Transverse colon (tissue), 4 donors: Measurements from ENCODE around the gene CAMK1G. TPM values are rescaled to one million over a fixed set of nuclear protein-coding genes. Genes with fewer than 3 reads are reported as not detected.

ENCODE experiments used
- DNase-seq: peaks from one replicate; pipeline ENCODE4 v3.0.0-alpha.2; 2019
- H3K27ac ChIP-seq, 4 donors: fragments of 200-600 bp; sonication (generic); 2 replicates each; pipeline ENCODE4 v1.5.1; 2016 to 2018; ENCODE audit warnings: inconsistent platforms in 4 of 4
- H3K27me3 ChIP-seq: fragments of 200-600 bp; sonication (generic); 2 replicates; pipeline ENCODE4 v1.5.1; 2017; ENCODE audit warnings: inconsistent platforms
- H3K36me3 ChIP-seq, 4 donors: fragments of 200-600 bp; sonication (generic); 2 replicates each; pipeline ENCODE4 v1.5.1; 2017 to 2019; ENCODE audit warnings: inconsistent platforms in 4 of 4
- H3K4me1 ChIP-seq, 4 donors: fragments of 200-600 bp; sonication (generic); 2 replicates each; pipeline ENCODE4 v1.5.1; 2017 to 2020; ENCODE audit warnings: inconsistent platforms in 4 of 4
- H3K4me3 ChIP-seq, 4 donors: fragments of 200-600 bp; sonication (generic); 1 replicate in 1 of 4; 2 replicates in 3 of 4; pipeline versions ENCODE4 v1.5.1 to v1.6.1; 2017 to 2019; ENCODE audit warnings: inconsistent platforms in 4 of 4
- H3K9me3 ChIP-seq, 2 donors: fragments of 200-600 bp; sonication (generic); 2 replicates each; pipeline ENCODE4 v1.5.1; 2017 to 2019; ENCODE audit warnings: inconsistent platforms in 2 of 2
- EP300 ChIP-seq: sonication (generic); formaldehyde crosslinking; IDR thresholded peaks from one replicate; pipeline ENCODE4 v1.6.1; 2017; ENCODE audit warnings: antibody characterized with exemption, low read depth
- POLR2A ChIP-seq: fragments of 450-650 bp; IDR thresholded peaks from one replicate; pipeline ENCODE4 v1.6.1; 2016; ENCODE audit warnings: antibody characterized with exemption, mild to moderate bottlenecking, moderate library complexity
- POLR2AphosphoS5 ChIP-seq, 3 donors: sonication (generic); formaldehyde crosslinking; IDR thresholded peaks; one replicate each; pipeline ENCODE4 v1.6.1; 2016; ENCODE audit warnings: antibody characterized with exemption in 3 of 3
- WGBS, 2 donors: methylation state at CpG; one replicate each; pipeline ENCODE4 v1.1.5; 2018; ENCODE audit warnings: low coverage in 1 of 2; 5-methylcytosine and 5-hydroxymethylcytosine counted together
- in situ Hi-C, 4 donors: fragments of 200-750 bp; cut with MboI; loops; one replicate each; pipeline versions ENCODE4 v1.15.0 to v1.15.1; 2017; ENCODE audit warnings: low sequenced_read_pairs in 3 of 4, low pct_ligation_motif_present in 1 of 4, low pct_unique_long_range_greater_than_20kb in 1 of 4
- intact Hi-C: fragments of 100-400 bp; cut with DNase I; formaldehyde crosslinking; loops from one replicate; pipeline ENCODE4 v1.15.1; 2023; ENCODE audit warnings: low total_unique reads
- total RNA-seq, 4 donors: library from RNA; depleted of rRNA; stranded (reverse); fragments of >200 nt; gene quantifications; one replicate each; pipeline ENCODE4 v1.1.0, GENCODE V29; 2016
- TF ChIP-seq, protein P1 (sequence below), 5 experiments: fragments of 200-600 bp in 3 of 5; fragments of 450-650 bp in 2 of 5; sonication (generic) in 3 of 5; IDR thresholded peaks; 1 replicate in 2 of 5; 2 replicates in 3 of 5; pipeline ENCODE4 v1.5.1; 2016 to 2017; ENCODE audit warnings: antibody characterized with exemption in 5 of 5, inconsistent platforms in 3 of 5, mild to moderate bottlenecking in 2 of 5, moderate library complexity in 1 of 5

Gene CAMK1G
- total RNA-seq, 4 donors from 2014 or later = not detected

DNA sequence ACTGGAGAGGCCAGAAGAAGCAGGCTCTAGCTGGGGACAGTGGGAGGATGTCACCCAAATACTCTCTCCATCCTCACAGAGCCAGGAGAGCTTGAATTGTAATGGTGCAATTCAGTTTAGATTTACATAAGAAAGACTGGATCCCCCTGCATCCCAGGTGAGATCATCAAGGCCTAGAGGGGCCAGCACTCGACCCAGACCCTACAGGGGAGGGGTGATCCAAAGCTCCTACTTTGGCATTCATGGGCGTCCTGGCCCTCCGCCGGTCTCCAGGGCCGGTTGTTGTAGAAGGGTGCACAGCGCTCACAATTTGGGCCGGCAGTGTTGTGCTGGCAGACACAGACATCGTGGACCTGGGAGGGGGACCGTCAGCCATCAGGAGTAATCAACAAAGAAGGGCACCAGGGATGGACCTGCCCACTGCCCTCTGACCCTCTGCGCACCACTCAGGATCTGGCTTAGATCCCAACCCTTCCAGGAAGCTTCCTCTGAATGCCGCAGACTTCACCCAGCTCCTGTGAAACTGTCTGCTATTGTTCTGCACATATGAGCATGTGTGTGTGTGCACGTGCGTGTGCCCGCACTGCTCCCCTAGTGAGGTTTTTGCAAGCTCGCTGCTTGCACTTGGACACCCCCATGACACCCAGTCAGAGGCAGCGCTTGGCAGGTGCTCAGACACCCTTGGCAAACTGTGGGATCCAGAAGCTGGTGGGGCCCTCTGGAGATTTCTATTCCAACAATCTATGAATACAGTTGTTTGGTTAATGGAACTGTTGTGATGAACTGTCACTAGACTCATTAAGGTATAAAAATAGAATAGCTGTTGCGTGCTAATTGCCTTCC, 47.1 kb downstream of the CAMK1G start:
- in situ Hi-C loops = no loop called here

DNA sequence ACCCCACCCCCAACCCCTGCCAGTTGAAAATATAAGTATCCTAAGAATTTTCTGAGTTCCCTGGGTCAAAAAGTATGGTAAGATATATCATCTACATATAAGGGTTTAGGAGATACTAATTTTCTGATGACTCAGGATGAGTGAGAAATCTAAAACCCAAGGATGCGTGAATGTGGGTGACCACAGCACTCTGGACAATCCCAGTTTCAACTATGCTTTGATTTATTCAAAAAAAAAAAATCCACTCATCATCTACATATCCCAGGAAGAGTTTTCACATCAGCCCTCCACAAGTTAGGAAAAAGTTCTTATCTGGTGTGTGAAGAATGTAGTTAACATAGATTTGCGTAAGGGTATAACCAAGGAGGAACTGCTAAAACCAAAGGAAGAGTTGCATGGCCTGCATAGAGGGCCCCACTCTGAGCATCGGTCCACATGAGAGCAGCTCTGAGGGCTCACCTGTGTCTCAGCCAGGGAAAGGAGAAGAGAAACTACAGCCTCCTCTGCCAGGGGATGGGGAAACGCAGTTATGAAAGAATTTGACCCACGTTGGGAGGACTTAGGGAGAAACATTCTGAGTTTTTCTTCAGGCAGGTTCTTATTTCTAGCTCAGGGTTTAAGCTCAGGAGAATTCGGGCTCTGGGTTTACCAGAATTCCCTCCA, 50.0 kb downstream of the CAMK1G start:
- no peak for DNase-seq
- TF ChIP-seq POLR2A (no peak), EP300 (no peak), POLR2AphosphoS5 (IDR thresholded peaks at IDR 0.05) (no peak)
- TF ChIP-seq, protein P1, sequence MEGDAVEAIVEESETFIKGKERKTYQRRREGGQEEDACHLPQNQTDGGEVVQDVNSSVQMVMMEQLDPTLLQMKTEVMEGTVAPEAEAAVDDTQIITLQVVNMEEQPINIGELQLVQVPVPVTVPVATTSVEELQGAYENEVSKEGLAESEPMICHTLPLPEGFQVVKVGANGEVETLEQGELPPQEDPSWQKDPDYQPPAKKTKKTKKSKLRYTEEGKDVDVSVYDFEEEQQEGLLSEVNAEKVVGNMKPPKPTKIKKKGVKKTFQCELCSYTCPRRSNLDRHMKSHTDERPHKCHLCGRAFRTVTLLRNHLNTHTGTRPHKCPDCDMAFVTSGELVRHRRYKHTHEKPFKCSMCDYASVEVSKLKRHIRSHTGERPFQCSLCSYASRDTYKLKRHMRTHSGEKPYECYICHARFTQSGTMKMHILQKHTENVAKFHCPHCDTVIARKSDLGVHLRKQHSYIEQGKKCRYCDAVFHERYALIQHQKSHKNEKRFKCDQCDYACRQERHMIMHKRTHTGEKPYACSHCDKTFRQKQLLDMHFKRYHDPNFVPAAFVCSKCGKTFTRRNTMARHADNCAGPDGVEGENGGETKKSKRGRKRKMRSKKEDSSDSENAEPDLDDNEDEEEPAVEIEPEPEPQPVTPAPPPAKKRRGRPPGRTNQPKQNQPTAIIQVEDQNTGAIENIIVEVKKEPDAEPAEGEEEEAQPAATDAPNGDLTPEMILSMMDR (IDR thresholded peaks at IDR 0.05) = no peak
- Histone ChIP-seq H3K27ac (no peak overlapping the region), H3K4me1 (peaks cover 0 to 4% (median 0%) of the 10 kb centered on the region in 4 donors), H3K4me3 (no peak overlapping the region), H3K27me3 (no peaks in the 10 kb centered on the region), H3K36me3 (peaks cover 0 to 4% (median 0%) of the 10 kb centered on the region in 4 donors), H3K9me3 (no peaks in the 10 kb centered on the region)
- intact Hi-C loops (no loop called here), in situ Hi-C loops (no loop called here)
- WGBS, 2 donors = 86 to 100% methylated on average over 1 to 6 of the region's 6 CpGs

More for the DNA sequence above, 47.1 kb downstream of the CAMK1G start:
- peaks cover 0 to 4% (median 0%) of the 10 kb centered on the region in 4 donors for H3K4me1 ChIP-seq
- TF ChIP-seq EP300 (no peak), POLR2AphosphoS5 (IDR thresholded peaks at IDR 0.05) (no peak), POLR2A (no peak)
- TF ChIP-seq, protein P1 (IDR thresholded peaks at IDR 0.05) = no peak
- H3K27me3 ChIP-seq = no peaks in the 10 kb centered on the region
- intact Hi-C loops = no loop called here
- DNase-seq = no peak
- H3K27ac ChIP-seq = no peak overlapping the region
- H3K36me3 ChIP-seq = peaks cover 0 to 4% (median 0%) of the 10 kb centered on the region in 4 donors
- H3K4me3 ChIP-seq = no peak overlapping the region
- no peaks in the 10 kb centered on the region for H3K9me3 ChIP-seq
- 0 to 55% methylated on average over 1 to 14 of the region's 17 CpGs for WGBS, 2 donors

DNA sequence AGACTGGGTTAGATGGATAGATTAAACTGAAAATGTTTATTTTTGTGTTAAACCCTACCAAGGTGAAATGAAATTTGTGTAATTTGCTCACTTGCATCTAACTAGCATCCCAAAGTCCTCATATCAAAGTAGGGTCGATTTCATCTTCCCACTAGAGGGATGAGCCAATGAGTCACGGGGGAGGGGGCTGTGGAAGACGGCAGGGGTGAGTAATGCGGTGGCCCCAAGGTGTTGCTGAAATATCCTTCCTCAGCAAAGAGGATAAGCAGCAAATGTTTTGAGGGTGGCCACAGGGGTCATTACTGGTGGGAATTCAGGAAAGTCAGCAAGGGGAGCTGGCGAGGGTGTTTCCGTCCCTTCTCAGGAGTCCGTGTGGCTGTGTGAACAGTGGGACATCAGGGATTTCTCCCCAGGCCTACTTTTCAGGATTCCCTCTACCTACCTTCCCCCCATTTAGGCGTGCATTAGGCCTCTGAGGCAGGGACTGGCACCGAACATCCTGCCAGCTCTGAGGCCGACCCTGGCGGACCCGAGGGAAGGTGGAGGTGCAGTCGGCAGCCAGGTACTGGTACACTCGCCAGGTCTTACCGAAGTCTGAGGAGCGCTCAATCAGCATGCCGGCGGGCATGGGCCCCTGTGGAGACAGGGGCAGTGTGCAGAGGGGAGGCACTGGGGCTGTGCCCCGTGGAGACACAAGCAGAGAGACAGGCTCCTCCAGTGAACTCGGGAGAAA, 50.7 kb downstream of the CAMK1G start:
- peaks cover 0 to 4% (median 0%) of the 10 kb centered on the region in 4 donors for H3K36me3 ChIP-seq
- in situ Hi-C loops = no loop called here
- H3K4me1 ChIP-seq = peaks cover 0 to 4% (median 0%) of the 10 kb centered on the region in 4 donors
- no peak for TF ChIP-seq POLR2AphosphoS5 (IDR thresholded peaks at IDR 0.05)
- no peak for TF ChIP-seq EP300
- TF ChIP-seq POLR2A = no peak
- TF ChIP-seq, protein P1 (IDR thresholded peaks at IDR 0.05) = no peak
- no peaks in the 10 kb centered on the region for H3K27me3 ChIP-seq
- H3K9me3 ChIP-seq = no peaks in the 10 kb centered on the region
- intact Hi-C loops = no loop called here
- no peak overlapping the region for H3K27ac ChIP-seq
- 89% methylated on average over 20 of the region's 20 CpGs; no CpG with 5 or more reads in 1 of the 2 donors for WGBS, 2 donors
- no peak overlapping the region for H3K4me3 ChIP-seq
- DNase-seq = no peak

DNA sequence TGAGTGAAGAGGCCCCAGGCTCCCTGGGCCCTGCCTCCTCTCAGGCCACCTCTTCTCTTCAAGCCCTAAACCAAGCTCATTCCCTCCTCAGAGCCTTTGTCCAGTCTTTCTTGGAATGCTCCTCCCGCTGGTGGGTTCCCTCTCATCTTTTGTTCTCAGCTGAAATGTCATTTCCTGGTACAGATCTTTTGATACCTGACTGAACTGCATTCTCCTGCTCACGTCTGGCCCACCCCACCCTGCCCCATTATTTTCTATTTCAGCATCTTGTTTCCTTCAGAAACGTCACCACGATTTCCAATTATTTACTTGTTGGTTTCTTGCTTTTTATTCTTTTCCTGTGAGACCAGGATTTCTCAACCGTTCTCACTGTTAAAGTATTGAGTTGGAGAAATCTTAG, 52.3 kb downstream of the CAMK1G start:
- intact Hi-C loops = loop anchor here (5.0 kb wide), 1 partner anchor 1381 kb away; no protein-coding TSS in a partner anchor
- Histone ChIP-seq H3K27me3 (no peaks in the 10 kb centered on the region), H3K4me1 (peaks cover 0 to 3% (median 0%) of the 10 kb centered on the region in 4 donors), H3K9me3 (no peaks in the 10 kb centered on the region), H3K36me3 (peaks cover 0 to 4% (median 0%) of the 10 kb centered on the region in 4 donors), H3K4me3 (no peak overlapping the region), H3K27ac (no peak overlapping the region)
- 55 to 85% methylated on average over 2 to 5 of the region's 5 CpGs for WGBS, 2 donors
- in situ Hi-C loops = no loop called here
- TF ChIP-seq EP300 (no peak), POLR2A (no peak), POLR2AphosphoS5 (IDR thresholded peaks at IDR 0.05) (no peak)
- TF ChIP-seq, protein P1 (IDR thresholded peaks at IDR 0.05) = no peak
- no peak for DNase-seq
